Kidney capillary endothelial cell (primary cell): ENCODE data around the gene SCART1.
"Not testable (repeated sequence)": the region's sequence is repeated elsewhere in the genome, so short reads cannot be mapped to it uniquely, and the experiment has no call there.

ENCODE experiments used
- DNase-seq: peaks from one replicate; pipeline ENCODE4 v3.0.0-alpha.2; 2018; ENCODE audit warnings: low spot score

SCART1 gene

GRCh38 chr10:133456041-133456951 is 2.6 kb downstream of the SCART1 start:
- no peak for DNase-seq

- DNase-seq: no peak
Observed at GRCh38 chr10:133457100-133457841, 3.5 kb downstream of the SCART1 start.

- no peak for DNase-seq
Observed at GRCh38 chr10:133458021-133458709, 4.4 kb downstream of the SCART1 start.

GRCh38 chr10:133458710-133459453 is 5.1 kb downstream of the SCART1 start:
- DNase-seq: no peak

GRCh38 chr10:133459454-133460207 is 5.9 kb downstream of the SCART1 start:
- DNase-seq: no peak

- no peak for DNase-seq
Observed at GRCh38 chr10:133460208-133460769, 6.5 kb downstream of the SCART1 start.

GRCh38 chr10:133461027-133461426 is 7.3 kb downstream of the SCART1 start:
- DNase-seq: no peak

- no peak for DNase-seq
Observed at GRCh38 chr10:133461841-133462240, 8.1 kb downstream of the SCART1 start.

GRCh38 chr10:133462512-133463305 is 9.0 kb downstream of the SCART1 start:
- no peak for DNase-seq

- DNase-seq: no peak
Observed at GRCh38 chr10:133464582-133465031, 10.9 kb downstream of the SCART1 start.

GRCh38 chr10:133465191-133465949 is 11.6 kb downstream of the SCART1 start:
- no peak for DNase-seq

GRCh38 chr10:133465950-133466474 is 12.3 kb downstream of the SCART1 start:
- DNase-seq: no peak

GRCh38 chr10:133466683-133467275 is 13.0 kb downstream of the SCART1 start:
- no peak for DNase-seq

- no peak for DNase-seq
Observed at GRCh38 chr10:133467286-133467911, 13.7 kb downstream of the SCART1 start.

- not testable (repeated sequence) for DNase-seq
Observed at GRCh38 chr10:133469205-133469604, 15.5 kb downstream of the SCART1 start.

- DNase-seq: no peak
Observed at GRCh38 chr10:133471300-133472109, 17.8 kb downstream of the SCART1 start.

- no peak for DNase-seq
Observed at GRCh38 chr10:133473270-133473669, 19.5 kb downstream of the SCART1 start.
